Measurements from ENCODE around the gene SLC7A1.
A peak's percentile ranks its signal among the peaks of the same experiment; 100 is the strongest.
"Not testable (repeated sequence)": the region's sequence is repeated elsewhere in the genome, so short reads cannot be mapped to it uniquely, and the experiment has no call there.

Gene SLC7A1

DNA sequence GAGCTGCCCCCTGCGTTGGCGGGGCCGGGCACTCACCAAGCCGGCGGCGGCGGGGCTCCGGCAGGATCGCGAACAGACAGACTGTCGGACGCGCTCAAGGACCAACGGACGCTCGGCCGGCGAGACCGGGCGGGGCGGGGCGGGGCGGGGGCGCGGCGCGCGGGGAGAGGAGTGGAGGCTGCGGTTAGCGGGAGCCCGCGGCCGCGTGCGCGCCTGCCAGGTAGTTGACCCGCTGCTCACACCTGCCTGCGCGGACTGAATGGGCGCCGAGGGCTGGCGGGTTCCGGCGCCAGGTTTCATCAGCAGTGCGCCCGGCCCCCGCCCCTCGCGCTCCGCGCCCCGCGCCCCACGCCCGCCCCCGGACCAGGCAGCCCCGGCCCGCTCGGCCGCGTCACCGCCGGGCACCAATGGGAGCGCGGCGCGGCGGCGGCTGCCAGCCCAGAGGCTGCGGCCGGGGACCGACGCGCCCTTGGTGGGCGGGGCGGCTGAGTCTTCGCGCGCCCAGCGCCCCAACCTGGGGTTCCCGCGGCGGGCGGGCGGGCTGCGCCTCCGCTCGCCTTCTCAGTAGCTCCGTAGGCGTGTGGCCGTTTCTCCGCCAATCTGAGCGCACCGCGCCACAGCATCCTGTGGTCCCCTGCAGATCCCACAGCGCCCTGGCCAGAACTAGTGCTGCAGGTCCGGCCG lies at the start of gene SLC7A1:
Gene SLC7A1 (minus strand): TSS at position 309 of the 684 bp plus-strand sequence. CDS start 59,500 bp downstream, outside the sequence.
- DNase-seq: peak; percentile 59

DNA sequence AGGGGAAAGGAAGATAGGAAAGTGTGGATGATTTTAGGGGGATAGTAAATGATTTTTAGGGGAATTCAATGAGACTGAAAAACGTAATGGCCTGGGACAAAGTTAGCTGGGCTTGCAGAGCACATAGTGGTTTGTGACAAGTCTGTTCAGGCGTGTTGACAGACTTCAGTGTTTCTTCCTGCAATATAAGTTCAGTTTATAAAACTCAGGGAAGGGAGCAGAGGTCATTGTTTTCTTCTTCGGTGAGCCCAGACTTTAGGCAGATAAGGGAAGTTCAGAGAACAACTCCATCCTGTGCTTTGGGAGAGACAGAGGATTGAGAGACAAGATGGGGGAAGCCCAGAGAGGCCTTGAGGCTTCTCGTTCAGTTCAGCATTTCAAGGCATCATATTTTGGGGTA lies 45.2 kb upstream of the SLC7A1 start:
- no peak for DNase-seq

DNA sequence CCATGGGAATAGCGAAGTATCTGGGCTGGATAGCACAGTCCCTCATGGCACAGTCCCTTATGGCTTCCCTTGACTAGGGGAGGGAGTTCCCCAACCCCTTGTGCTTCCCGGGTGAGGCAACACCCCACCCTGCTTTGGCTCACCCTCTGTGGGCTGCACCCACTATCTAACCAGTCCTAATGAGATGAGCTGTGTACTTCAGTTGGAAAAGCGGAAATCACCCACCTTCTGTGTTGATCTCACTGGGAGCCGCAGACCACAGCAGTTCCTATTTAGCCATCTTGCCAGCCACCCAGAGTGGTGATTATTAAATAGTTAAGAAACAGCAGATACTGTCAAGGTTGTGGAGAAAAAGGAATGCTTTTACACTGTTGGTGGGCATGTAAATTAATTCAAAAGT lies 41.3 kb upstream of the SLC7A1 start:
- not testable (repeated sequence) for DNase-seq

DNA sequence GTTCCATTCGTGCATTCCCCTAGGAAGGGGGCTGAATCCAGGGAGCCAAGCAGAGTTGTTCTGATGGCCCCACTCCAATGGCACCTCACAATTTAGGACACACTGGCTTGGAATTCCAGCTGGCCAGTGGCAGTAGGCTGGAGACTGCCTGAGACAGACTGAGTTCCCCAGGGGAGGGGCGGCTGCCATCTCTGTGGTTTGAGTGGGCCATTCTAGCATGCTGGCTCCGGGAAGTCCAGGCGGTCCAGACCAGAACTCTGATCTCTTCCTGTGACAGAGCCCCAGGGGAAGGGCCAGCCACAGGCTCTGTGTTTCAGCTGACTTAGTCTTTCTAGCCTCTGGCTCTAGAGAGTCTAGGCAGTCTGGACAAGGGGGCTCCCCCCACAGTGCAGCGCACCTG lies 29.5 kb upstream of the SLC7A1 start:
- no peak for DNase-seq

DNA sequence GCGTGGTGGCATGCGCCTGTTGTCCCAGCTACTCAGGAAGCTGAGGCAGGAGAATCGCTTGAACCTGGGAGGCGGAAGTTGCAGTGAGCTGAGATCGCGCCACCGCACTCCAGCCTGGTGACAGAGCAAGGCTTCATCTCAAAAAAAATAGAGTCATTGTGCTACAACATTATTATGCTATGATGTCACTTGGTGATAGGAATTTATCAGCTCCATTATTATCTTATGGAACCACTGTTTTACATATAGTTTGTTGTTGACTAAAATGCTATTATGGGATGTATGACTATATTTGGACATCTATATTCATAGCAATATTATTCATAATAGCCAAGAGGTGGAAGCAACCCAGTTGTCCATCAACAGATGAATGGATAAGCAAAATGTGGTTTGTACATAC lies 26.4 kb upstream of the SLC7A1 start:
- DNase-seq: no peak

DNA sequence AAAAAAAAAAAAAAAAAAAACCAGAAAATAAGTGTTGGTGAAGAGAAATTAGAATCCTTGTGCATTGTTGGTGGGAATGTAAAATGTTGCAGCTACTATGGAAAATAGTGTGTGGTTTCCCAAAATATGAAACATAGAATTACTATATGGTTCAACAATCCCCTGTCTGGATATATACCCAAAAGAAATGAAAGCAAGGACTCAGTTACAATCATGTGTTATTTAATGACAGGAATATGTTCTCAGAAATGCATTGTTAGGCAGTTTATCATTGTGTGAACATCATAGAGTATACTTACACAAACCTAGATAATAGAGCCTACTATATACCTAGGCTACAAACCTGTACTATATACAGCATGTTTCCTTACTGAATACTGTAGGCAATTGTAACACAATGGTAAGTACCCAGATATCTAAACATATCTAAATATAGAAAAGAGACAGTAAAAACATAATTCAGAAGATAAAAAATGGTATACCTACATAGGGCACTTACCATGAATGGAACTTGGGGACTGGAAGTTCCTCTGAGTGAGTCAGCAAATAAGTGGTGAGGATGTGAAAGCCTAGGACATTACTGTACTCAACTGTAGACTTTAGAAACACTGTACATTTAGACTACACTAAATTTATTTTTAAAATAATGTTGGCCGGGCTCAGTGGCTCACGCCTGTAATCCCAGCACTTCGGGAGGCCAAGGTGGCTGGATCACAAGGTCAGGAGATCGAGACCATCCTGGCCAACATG lies 25.7 kb upstream of the SLC7A1 start:
- DNase-seq: no peak

DNA sequence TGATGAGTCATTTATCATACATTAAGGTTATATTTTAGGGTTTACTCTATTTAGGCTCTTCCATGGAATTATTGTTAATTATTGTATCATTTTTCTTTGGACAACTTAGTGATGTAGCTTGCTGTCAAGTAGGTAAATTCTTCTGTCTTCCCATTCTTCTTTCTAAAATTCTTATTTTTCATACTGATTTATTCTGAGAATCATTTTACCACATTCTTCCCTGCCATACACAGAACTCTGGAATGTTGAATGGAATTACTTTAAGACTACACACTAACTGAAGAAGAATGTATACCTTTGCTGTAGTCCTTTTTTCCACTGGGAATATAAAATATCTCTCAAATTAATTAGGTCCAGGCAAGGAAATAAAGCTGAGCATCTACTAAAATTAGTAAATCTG lies 24.5 kb upstream of the SLC7A1 start:
- DNase-seq: no peak

DNA sequence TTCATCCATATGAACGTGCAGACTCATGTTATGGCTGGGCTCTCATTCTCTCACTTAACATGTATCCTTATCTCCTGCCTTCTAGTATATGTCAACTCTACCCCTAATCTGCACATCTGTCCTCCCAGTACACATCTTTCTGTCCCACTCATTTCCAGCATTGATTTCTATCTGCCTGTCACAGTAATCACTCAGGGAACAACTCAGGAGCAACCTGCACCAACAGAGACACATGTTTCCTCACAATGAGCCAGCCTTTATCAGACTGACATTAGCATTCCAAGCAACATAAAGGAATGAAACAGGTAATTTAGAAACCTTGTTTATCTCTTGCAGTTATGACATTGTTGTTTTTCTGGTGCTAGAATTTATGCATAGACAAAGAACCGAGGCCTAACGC lies 17.6 kb upstream of the SLC7A1 start:
- no peak for DNase-seq

DNA sequence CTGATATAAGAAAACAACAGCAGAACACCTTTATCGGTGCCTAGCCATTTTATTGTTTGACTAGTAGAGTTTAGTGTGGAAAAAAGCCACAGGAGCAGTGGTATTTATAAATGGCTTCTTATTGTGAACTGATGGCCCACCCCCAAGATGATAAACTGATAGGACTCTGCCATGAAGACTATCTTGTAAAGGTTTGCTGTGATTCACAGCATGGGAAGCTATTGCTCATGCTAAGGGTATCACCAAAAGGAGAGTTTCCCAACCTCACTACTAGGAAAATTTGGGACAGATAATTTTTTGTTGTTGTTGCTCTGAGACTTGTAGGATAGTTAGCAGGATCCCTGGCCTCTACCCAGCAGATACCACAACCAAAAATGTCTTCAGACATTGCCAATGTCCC lies 12.0 kb upstream of the SLC7A1 start:
- DNase-seq: no peak

DNA sequence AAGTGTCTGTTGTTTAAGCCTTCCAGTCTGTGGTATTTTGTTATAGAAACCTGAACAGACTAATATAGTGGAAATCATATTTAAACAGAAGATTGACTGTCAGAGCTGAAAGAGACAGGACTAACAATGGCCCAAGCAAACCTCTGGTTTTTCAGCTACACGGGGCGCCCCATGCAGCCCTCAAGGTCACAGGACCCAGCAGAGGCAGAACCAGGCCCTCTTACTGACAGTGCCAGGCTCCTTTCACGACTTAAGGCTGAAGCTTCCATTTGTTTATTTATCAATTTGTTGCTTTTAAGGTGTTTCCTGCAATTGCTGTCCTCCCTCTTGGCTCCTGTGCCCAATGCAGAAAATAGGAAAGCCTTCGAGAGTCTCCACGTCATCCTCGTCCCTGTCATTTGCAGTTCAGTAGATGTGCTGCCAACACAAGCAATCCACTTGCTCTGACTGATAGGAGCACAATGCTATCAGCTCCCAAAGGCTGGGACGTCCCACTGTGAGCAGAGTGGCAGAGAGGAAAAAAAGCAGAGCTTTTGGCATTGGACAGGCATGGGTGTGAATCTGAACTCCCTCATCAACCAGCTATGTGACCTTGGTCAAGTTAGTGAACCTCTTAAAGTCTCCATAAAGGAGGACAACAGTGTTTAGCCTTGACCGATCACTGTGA lies 10.5 kb upstream of the SLC7A1 start:
- no peak for DNase-seq

DNA sequence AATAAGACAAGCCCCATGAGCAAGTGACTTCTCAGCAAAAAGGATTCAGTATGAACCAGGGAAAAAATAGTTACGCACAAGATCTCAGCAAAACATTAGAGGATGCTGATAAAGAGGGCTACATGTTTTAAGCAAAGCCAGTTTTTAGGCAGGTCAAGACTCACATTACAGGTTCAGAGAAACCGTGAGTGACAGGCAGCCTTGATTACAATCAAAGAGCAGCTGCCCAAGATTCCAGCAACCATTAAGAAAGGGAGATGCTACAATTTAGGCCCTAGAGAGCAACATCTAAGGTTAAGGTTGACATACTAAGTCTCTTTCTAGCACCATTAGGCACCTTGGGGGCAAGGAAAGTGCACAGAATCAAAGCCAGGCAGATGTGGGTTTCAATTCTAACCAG lies 2.8 kb upstream of the SLC7A1 start:
- DNase-seq: no peak

DNA sequence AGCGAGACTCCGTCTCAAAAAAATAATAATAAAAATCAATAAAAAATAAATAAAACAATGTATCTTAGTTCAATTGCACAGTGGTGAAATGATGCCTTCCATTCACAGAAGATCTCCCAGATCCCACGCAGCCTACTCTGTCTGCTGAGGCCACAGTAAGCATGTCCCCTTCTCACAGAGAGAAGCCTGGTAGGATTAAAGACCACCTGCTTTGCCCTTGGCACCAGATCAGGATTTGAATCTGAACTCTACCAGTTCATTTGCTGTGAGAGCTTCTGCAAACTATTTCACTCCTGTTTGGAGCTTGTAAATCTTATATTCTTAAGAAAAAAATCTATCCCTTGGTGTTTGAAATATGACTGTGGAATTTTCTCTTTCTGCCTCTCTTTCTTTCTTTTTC lies 2.2 kb upstream of the SLC7A1 start:
- no peak for DNase-seq

DNA sequence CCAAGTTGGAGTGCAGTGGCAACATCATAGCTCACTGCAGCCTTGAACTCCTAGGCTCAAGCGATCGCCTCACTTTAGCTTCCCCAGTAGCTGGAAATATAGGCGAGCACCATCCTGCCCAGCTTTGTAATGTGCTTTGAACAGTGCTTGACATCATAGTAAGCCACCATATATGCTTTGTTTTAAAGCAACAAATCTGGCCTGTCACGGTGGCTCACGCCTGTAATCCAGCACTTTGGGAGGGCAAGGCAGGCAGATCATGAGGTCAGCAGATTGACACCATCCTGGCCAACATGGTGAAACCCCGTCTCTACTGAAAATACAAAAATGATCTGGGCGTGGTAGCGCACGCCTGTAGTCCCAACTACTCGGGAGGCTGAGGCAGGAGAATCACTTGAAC lies 1.8 kb upstream of the SLC7A1 start:
- DNase-seq: no peak

DNA sequence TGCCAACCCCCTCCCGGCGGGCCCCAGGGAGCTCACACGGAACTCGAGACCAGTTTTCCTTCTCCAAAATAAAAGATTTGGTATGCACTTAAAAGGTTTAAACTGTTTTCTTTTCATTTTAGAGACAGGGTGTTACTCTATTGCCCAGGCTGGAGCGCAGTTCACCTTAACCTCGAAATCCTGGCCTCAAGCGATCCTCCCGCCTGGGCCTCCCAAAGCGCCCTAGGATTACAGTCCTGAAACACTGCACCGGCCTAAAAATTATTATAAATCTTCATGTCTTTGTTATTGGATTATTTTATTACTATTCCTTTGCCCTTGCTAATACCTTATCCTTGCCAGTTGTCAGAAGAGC lies 553 bp upstream of the SLC7A1 start:
- DNase-seq: no peak

DNA sequence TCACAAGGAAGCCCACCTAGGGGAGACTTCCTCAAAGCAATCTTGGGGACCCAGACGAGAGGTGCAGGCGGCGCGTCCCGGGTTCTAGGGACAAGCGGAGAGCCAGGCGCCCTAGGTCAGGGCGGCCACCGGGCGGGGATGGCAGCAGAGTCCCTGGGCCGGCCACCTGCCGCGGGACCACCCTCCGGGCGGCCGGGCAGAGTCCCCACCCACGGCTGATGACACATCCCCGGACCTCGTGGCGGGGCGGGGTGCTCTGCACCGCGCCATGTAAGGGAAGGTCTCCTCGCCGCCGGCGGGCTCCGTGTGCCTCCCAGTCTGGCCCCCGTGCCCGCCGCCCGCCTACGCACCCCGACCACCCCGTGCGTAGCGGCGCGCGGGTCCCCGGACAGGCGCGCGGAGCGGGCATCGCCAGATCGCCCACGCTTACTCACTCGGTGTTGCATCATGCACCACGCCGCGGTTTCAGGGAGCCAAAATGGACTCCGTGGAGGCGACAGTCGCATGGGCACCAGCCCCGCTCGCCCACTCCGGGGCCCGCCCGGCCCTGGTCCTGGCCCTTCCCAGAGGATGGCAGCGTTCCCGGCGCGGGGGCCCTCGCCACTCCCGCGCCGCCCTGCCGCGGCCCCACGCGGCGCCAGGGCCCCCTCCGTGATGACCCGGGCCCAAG lies 643 bp downstream of the SLC7A1 start:
- DNase-seq: peak; percentile 11

DNA sequence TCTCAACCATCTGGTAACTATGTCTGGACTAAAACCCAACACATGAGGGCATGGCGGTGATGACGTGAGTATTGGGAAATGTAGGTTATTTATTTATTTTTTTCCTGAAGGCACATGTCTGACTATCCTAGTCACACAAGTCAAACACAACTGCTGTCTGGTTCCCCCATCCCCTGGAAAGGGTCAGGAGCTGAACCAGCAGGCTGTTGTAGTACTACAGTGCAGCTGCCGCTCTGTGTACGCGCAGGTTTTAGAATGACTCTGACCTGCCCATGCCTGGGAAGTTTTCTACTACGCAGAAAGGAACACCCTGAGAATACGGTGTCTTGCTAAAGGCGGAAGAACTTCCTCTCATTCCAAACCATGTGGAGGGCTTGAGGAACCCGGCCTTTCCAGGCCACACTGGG lies 1.2 kb downstream of the SLC7A1 start:
- no peak for DNase-seq

DNA sequence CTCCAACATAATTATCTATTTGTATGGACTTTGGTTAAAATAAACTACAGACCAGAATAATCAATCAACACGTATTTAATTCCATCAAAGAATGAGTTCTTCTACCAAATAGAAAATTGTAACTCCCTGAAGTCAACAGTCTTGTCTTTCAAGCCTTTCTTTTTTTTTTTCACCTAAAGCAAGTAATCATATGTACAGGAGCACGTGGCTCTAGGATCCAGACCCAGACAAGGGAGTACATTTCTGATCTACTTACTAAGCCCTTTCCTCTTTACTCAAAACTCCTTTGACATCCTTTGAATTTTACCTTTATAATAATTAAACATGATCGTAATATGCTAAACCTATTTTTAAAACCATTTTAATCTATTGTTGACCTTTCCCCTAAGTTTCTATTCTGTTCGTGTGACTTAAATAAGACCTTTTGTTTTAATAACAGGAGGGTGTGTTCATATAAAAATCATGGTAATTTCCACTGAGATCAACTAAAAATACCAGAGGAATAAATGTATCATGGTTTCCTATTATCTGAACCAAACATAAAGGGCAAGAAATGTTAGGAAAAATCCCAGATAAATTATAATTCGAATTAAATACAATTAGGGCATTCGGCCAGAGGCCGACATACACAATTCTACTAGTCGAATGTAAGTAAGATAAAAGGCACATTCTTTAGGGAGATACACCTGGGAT lies 1.7 kb downstream of the SLC7A1 start:
- no peak for DNase-seq

DNA sequence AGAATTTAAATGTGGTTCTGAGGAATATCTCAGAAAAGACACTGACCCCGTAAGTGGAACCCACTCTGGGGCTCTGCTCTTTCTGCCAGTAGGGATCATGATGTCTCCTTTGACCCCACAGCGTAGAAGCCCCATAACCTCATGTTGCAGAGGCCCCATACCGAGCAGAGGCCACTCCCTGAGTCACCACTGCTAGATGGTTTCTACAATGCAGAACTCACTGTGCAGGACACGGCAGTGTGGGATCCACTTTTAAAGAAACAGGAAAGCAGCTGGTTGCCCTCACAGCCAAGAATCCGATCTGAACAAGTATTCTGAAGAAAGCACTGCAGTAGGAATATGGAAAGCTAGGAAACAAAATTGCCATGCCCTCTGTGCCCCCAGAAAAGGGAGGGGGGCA lies 4.2 kb downstream of the SLC7A1 start:
- DNase-seq: no peak

DNA sequence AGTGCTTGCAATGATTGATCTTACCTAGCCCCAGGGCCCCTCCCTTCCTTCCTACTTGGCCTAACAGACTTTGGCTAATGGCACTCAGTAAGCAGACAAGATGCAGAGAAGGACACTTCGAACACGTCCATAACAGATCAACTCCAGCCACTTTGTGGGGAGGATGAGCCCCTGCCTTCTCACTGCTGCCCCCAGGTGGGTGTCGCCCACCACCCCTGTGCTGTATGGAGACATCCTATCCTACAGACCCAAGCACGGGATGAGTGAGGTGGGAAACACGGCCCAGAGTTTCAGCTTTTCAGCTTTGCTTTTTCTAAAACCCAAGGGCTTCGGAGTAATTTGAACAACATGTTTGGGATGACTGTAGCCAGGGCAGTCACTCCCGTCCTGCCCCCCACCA lies 5.5 kb downstream of the SLC7A1 start:
- DNase-seq: no peak

DNA sequence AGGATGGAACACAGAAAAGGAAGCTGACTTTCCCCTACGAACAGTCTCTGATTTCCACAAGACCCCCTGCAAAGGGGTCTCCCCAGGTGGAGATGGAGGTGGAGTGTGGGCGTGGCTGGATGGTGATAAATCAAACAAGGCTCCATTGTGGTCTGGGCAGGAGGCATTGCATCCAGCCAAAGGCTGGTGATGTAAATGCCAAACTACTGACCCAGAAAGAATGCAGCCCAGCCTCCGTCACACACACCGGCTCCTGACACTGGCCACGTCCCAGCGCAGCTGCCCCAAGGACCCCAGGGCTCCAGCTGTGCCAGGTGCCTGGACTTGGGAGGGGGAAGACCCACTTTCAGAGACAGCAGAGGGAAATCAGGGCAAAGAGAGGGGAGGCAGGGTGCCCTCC lies 6.3 kb downstream of the SLC7A1 start:
- DNase-seq: no peak

DNA sequence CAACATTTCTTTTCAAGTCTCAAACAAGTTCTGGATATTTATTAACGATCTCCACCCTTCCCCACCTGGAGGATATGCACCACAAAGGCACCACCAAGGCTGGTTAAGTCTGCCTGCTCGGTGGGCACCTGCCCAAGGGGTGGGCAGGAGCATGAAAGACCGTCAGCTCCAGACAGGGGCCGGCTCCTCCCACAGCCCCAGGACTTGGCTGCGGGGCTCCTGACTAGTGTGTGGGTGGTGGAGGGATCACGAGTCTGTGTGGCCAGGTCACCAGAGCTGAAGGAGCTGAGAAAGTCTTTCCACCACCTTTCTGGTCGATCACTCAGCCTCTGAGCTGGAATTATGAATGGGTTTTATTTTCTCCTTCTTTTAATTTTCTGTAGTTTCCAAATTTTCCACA lies 7.8 kb downstream of the SLC7A1 start:
- DNase-seq: no peak

DNA sequence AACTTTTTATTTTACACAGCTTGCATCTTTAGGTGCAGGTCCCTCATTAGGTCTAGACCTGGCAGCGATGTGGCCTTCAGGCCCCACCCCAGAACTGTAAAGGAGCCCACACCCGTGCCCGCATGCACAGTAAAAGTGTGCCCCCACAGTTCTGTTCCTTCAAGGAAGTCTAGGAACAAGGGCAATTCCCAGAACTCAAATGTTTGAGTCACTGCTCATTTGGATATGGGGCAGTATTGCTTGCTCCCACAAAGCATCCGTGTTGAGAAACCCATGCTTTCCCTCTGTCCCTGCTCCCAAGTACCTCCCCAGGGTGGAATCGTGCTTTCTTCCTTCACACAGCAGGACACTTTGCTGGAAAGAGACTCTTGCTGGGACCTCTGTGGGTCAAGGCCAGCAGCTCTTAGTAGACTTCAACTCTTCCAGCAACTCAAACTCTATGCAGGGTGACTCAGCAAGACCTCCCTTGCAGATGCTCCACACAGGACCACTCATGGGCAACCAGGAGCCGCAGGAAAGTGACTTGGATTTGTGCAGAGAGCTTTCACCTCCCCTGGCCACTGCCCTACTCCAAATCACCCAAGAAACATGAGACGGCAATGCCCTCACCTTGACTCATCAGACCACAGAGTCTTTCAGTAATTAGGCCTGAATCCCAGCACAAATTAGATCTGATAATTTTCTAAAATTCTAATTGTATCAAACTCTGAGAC lies 12.3 kb downstream of the SLC7A1 start:
- no peak for DNase-seq
